H1 (cell line): ENCODE measurements around the gene KIF21A. TPM values are rescaled to one million over a fixed set of nuclear protein-coding genes. Genes with fewer than 3 reads are reported as not detected.
A peak's percentile ranks its signal among the peaks of the same experiment; 100 is the strongest.

ENCODE experiments used
- CTCF ChIA-PET: fragments of 300-600 bp; sonication (Branson Sonifier 250); formaldehyde crosslinking; loops from one replicate; lab custom pipeline; 2021; ENCODE audit not compliant: partially characterized antibody; lab: Charles Lee
- POLR2A ChIA-PET: fragments of 300-600 bp; sonication (Branson Sonifier 250); formaldehyde crosslinking; loops from one replicate; lab custom pipeline; 2021; ENCODE audit warnings: inconsistent platforms; ENCODE audit not compliant: partially characterized antibody; lab: Charles Lee
- DNase-seq, 2 experiments: peaks; one replicate each; pipeline versions ENCODE4 v3.0.0 to v3.0.0-alpha.2; 2010 to 2022; ENCODE audit warnings: low spot score in 2 of 2, low read depth in 1 of 2, mixed read lengths in 1 of 2
- FAIRE-seq: peaks from 2 replicates; lab custom pipeline; 2011; peaks lifted over from hg19 to GRCh38; lab: Jason Lieb, UNC
- H2AFZ ChIP-seq: 2 replicates; pipeline ENCODE4 v1.8.1; 2012; ENCODE audit warnings: low read length, inconsistent platforms
- H2AK5ac ChIP-seq: 2 replicates; pipeline ENCODE4 v1.6.1; 2013; ENCODE audit warnings: low read depth, low read length
- H2BK120ac ChIP-seq: replicated peaks from 2 replicates; pipeline ENCODE3; 2013; ENCODE audit warnings: low read depth, low read length, inconsistent platforms
- H2BK12ac ChIP-seq: 2 replicates; pipeline ENCODE4 v1.6.1; 2013; ENCODE audit warnings: low read depth, low read length
- H2BK15ac ChIP-seq: 2 replicates; pipeline ENCODE4 v1.6.1; 2013; ENCODE audit warnings: low read length
- H2BK20ac ChIP-seq: 2 replicates; pipeline ENCODE4 v1.6.1; 2013; ENCODE audit warnings: low read length
- H2BK5ac ChIP-seq: 2 replicates; pipeline ENCODE4 v1.6.1; 2013; ENCODE audit warnings: low read depth, low read length
- H3K14ac ChIP-seq: 2 replicates; pipeline ENCODE4 v1.6.1; 2013; ENCODE audit warnings: inconsistent platforms; ENCODE audit not compliant: insufficient read length
- H3K18ac ChIP-seq: 2 replicates; pipeline ENCODE4 v1.6.1; 2013; ENCODE audit warnings: low read length; ENCODE audit errors: extremely low read depth
- H3K23ac ChIP-seq: 2 replicates; pipeline ENCODE4 v1.6.1; 2013; ENCODE audit warnings: inconsistent platforms; ENCODE audit not compliant: insufficient read length
- H3K23me2 ChIP-seq: 2 replicates; pipeline ENCODE4 v1.6.1; 2013; ENCODE audit warnings: low read depth, low read length
- H3K27ac ChIP-seq: 2 replicates; pipeline ENCODE4 v1.6.1; 2011; ENCODE audit warnings: low read depth, low read length, inconsistent platforms
- H3K27me3 ChIP-seq, 4 experiments: replicated peaks in 1 of 4; 1 replicate in 1 of 4; 2 replicates in 3 of 4; pipeline versions ENCODE4 v1.6.1 to v1.8.1; 2011 to 2013; ENCODE audit warnings: low read length in 3 of 4, mild to moderate bottlenecking in 3 of 4, inconsistent platforms in 2 of 4, mixed read lengths in 2 of 4, moderate library complexity in 1 of 4; ENCODE audit not compliant: control insufficient read depth in 3 of 4, insufficient read depth in 3 of 4; ENCODE audit errors: extremely low read depth in 1 of 4
- H3K36me3 ChIP-seq, 4 experiments: 2 replicates each; pipeline versions ENCODE4 v1.6.1 to v1.8.1; 2011 to 2013; ENCODE audit warnings: mild to moderate bottlenecking in 4 of 4, low read length in 3 of 4, moderate library complexity in 2 of 4, control low read depth in 1 of 4, inconsistent platforms in 1 of 4; ENCODE audit not compliant: insufficient read depth in 4 of 4, control insufficient read depth in 2 of 4
- H3K4ac ChIP-seq: replicated peaks from 2 replicates; pipeline ENCODE3; 2013; ENCODE audit warnings: low read length, low read depth, mixed read lengths, inconsistent platforms; ENCODE audit not compliant: insufficient read length
- H3K4me1 ChIP-seq, 4 experiments: replicated peaks in 1 of 4; 1 replicate in 1 of 4; 2 replicates in 3 of 4; pipeline versions ENCODE4 v1.6.1 to v1.8.1; 2011 to 2013; ENCODE audit warnings: low read length in 3 of 4, inconsistent platforms in 2 of 4, mixed read lengths in 1 of 4; ENCODE audit not compliant: insufficient read depth in 4 of 4, control insufficient read depth in 3 of 4
- H3K4me2 ChIP-seq, 2 experiments: 2 replicates each; pipeline versions ENCODE4 v1.6.1 to v1.8.1; 2011 to 2013; ENCODE audit warnings: low read depth in 2 of 2, low read length in 2 of 2, control low read depth in 1 of 2, inconsistent platforms in 1 of 2, mild to moderate bottlenecking in 1 of 2; ENCODE audit not compliant: insufficient read depth in 1 of 2
- H3K4me3 ChIP-seq, 4 experiments: fragments of 200-600, 300-600 bp in 1 of 4; sonication (generic), shearing (Covaris generic), sonication (Bioruptor Twin) in 1 of 4; 2 replicates each; pipeline versions ENCODE4 v1.5.1 to v1.8.1; 2011 to 2016; ENCODE audit warnings: low read length in 4 of 4, low read depth in 3 of 4, control low read depth in 2 of 4, inconsistent platforms in 2 of 4, mild to moderate bottlenecking in 2 of 4, mixed read lengths in 1 of 4, moderate library complexity in 1 of 4; ENCODE audit not compliant: insufficient read depth in 2 of 4; ENCODE audit errors: extremely low read depth in 1 of 4
- H3K56ac ChIP-seq: replicated peaks from 2 replicates; pipeline ENCODE3; 2013; ENCODE audit warnings: low read depth, mild to moderate bottlenecking, mixed read lengths, low read length, inconsistent platforms; ENCODE audit not compliant: insufficient read length
- H3K79me1 ChIP-seq: 2 replicates; pipeline ENCODE4 v1.6.1; 2013; ENCODE audit warnings: low read depth, low read length, control low read depth
- H3K79me2 ChIP-seq, 2 experiments: 2 replicates each; pipeline versions ENCODE4 v1.6.1 to v1.8.1; 2012 to 2013; ENCODE audit warnings: low read length in 2 of 2, mild to moderate bottlenecking in 2 of 2, inconsistent platforms in 1 of 2; ENCODE audit not compliant: insufficient read depth in 2 of 2, control insufficient read depth in 1 of 2
- H3K9ac ChIP-seq, 4 experiments: replicated peaks in 1 of 4; 1 replicate in 1 of 4; 2 replicates in 3 of 4; pipeline versions ENCODE4 v1.6.1 to v1.8.1; 2011 to 2013; ENCODE audit warnings: low read depth in 3 of 4, low read length in 3 of 4, control low read depth in 2 of 4, mild to moderate bottlenecking in 2 of 4, moderate library complexity in 2 of 4, inconsistent platforms in 1 of 4; ENCODE audit errors: extremely low read depth in 1 of 4
- H3K9me3 ChIP-seq, 2 experiments: 2 replicates each; pipeline versions ENCODE4 v1.6.1 to v1.8.1; 2012 to 2013; ENCODE audit warnings: mild to moderate bottlenecking in 2 of 2, moderate library complexity in 2 of 2, control low read depth in 1 of 2, inconsistent platforms in 1 of 2, low read depth in 1 of 2, low read length in 1 of 2, mixed read lengths in 1 of 2; ENCODE audit not compliant: insufficient read depth in 2 of 2
- H4K20me1 ChIP-seq, 2 experiments: replicated peaks in 1 of 2; 2 replicates each; pipeline versions ENCODE3 to v1.8.1; 2011 to 2013; ENCODE audit warnings: inconsistent platforms in 2 of 2, low read length in 2 of 2, mild to moderate bottlenecking in 1 of 2; ENCODE audit not compliant: insufficient read depth in 2 of 2, control insufficient read depth in 1 of 2
- H4K5ac ChIP-seq: 2 replicates; pipeline ENCODE4 v1.6.1; 2013; ENCODE audit warnings: low read length, low read depth, mixed read lengths, inconsistent platforms; ENCODE audit not compliant: insufficient read length
- H4K8ac ChIP-seq: 2 replicates; pipeline ENCODE4 v1.8.0; 2013; ENCODE audit warnings: mild to moderate bottlenecking, moderate library complexity, low read length, inconsistent platforms; ENCODE audit not compliant: insufficient read depth; ENCODE audit errors: extremely low read depth
- H4K91ac ChIP-seq: replicated peaks from 2 replicates; pipeline ENCODE3; 2013; ENCODE audit warnings: low read length, mixed read lengths, inconsistent platforms; ENCODE audit not compliant: insufficient read length
- BRCA1 ChIP-seq: IDR thresholded peaks from 2 replicates; pipeline ENCODE4 v1.6.1; 2012; ENCODE audit warnings: low read depth, low read length, improper control_type of control experiment
- MAX ChIP-seq: IDR thresholded peaks from 2 replicates; pipeline ENCODE4 v1.6.1; 2012; ENCODE audit warnings: inconsistent platforms
- NRF1 ChIP-seq: IDR thresholded peaks from 2 replicates; pipeline ENCODE4 v1.6.1; 2011; ENCODE audit warnings: mild to moderate bottlenecking, low read depth, low read length, improper control_type of control experiment
- POU5F1 ChIP-seq: IDR thresholded peaks from 2 replicates; pipeline ENCODE4 v1.6.1; 2011; ENCODE audit warnings: low read depth, mild to moderate bottlenecking, low read length, moderate library complexity
- SRF ChIP-seq: IDR thresholded peaks from 2 replicates; pipeline ENCODE4 v1.6.1; 2011; ENCODE audit warnings: mild to moderate bottlenecking, low read depth, low read length, moderate library complexity
- TAF7 ChIP-seq: optimal IDR thresholded peaks from 2 replicates; pipeline ENCODE3; 2011; ENCODE audit warnings: low read depth, mild to moderate bottlenecking, inconsistent platforms, low read length, moderate library complexity, borderline replicate concordance
- TEAD4 ChIP-seq: IDR thresholded peaks from 2 replicates; pipeline ENCODE4 v1.6.1; 2012; ENCODE audit warnings: low read depth, low read length, inconsistent platforms, mixed read lengths
- YY1 ChIP-seq: IDR thresholded peaks from 2 replicates; pipeline ENCODE4 v1.6.1; 2011; ENCODE audit warnings: low read depth, mild to moderate bottlenecking, low read length
- WGBS, 2 experiments: shearing (Covaris generic) in 1 of 2; methylation state at CpG; one replicate each; pipeline versions ENCODE4 v1.1.6 to v1.1.7; 2013 to 2015; ENCODE audit warnings: low lambda C conversion rate in 2 of 2, mixed read lengths in 2 of 2, inconsistent platforms in 1 of 2, low coverage in 1 of 2, missing lambda C conversion rate in 1 of 2; ENCODE audit not compliant: insufficient replicate concordance in 2 of 2, insufficient coverage in 1 of 2, insufficient read length in 1 of 2; ENCODE audit errors: extremely low coverage in 1 of 2, missing lambda C conversion rate in 1 of 2; 5-methylcytosine and 5-hydroxymethylcytosine counted together
- polyA plus RNA-seq, 7 experiments: library from polyadenylated mRNA; depleted of rRNA in 3 of 7; stranded (reverse) in 5 of 7; unstranded in 2 of 7; fragments of >200 nt in 5 of 7; fragments of 200-250 nt in 2 of 7; gene quantifications; 1 replicate in 5 of 7; 2 replicates in 1 of 7; 4 replicates in 1 of 7; pipeline versions ENCODE4 v1.2.1 to v1.2.3, GENCODE V29; 2011 to 2013; ENCODE audit warnings: missing spikeins in 2 of 7, mixed read lengths in 2 of 7
- total RNA-seq: library from RNA; stranded (reverse); fragmentation: NEBNext Ultra II Directional; extraction: Animal tissue kit (Norgen Biotek cat#: 25700); gene quantifications from 2 replicates; pipeline ENCODE4 v1.2.1, GENCODE V29; 2021

KIF21A gene
- total and polyA plus RNA-seq, 2 of the 8 experiments (the other 6 are each of a cell fraction or from before 2014, with no cell fraction given) = 10.0 to 26.0 TPM

- FAIRE-seq (no peak), DNase-seq (no peak)
- peaks cover 0 to 12% (median 7%) of the 10 kb centered on the region in 4 experiments; a peak in 4 of 7 replicates for H3K4me1 ChIP-seq
- H3K4me2 ChIP-seq = peak overlapping the region in 1 of 2 experiments; percentile 23; a peak in 1 of 4 replicates
- no peak overlapping the region for H4K91ac ChIP-seq
- H3K23ac ChIP-seq = no peak overlapping the region
- H2BK12ac ChIP-seq = no peak overlapping the region
- no peak overlapping the region for H3K27ac ChIP-seq
- no peak overlapping the region for H4K8ac ChIP-seq
- no peak overlapping the region for H3K18ac ChIP-seq
- ChIA-PET CTCF (interaction anchor here (0.7 to 1.3 kb wide), 4 partner anchors 25 to 185 kb away, joined by 3 read pairs; a partner anchor contains a TSS), POLR2A (no interaction called here)
- no peak overlapping the region for H3K4ac ChIP-seq
- H3K36me3 ChIP-seq = no peaks in the 10 kb centered on the region
- no peak overlapping the region for H3K4me3 ChIP-seq
- no peaks in the 10 kb centered on the region for H3K79me1 ChIP-seq
- H2BK20ac ChIP-seq = no peak overlapping the region
- no peak overlapping the region for H2BK120ac ChIP-seq
- H3K23me2 ChIP-seq = peaks cover 6% of the 10 kb centered on the region; the same call in 1 of the 2 replicates
- no peaks in the 10 kb centered on the region for H3K9me3 ChIP-seq
- no peak overlapping the region for H3K56ac ChIP-seq
- H4K5ac ChIP-seq = no peak overlapping the region
- 54% methylated on average over 2 of the region's 2 CpGs; no CpG with 5 or more reads in 1 of the 2 experiments for WGBS, 2 experiments
- H4K20me1 ChIP-seq = no peaks in the 10 kb centered on the region
- H2AFZ ChIP-seq = no peak overlapping the region
- H2AK5ac ChIP-seq = no peak overlapping the region
- H3K79me2 ChIP-seq = peaks cover 0 to 59% of the 10 kb centered on the region in 2 experiments; a peak in 2 of 4 replicates
- H3K27me3 ChIP-seq = no peaks in the 10 kb centered on the region; a peak in 1 of 7 replicates
- H2BK15ac ChIP-seq = no peak overlapping the region
- H2BK5ac ChIP-seq = no peak overlapping the region
- no peak overlapping the region for H3K14ac ChIP-seq
- no peak overlapping the region for H3K9ac ChIP-seq
- TF ChIP-seq NRF1 (no peak), TEAD4 (no peak), SRF (no peak), POU5F1 (no peak), TAF7 (no peak), MAX (no peak), YY1 (no peak), BRCA1 (no peak)
These were observed 2.1 kb downstream of the KIF21A start for GRCh38 chr12:39440781-39441180.
